Measurements from ENCODE around the gene PPM1K. TPM values are rescaled to one million over a fixed set of nuclear protein-coding genes. Genes with fewer than 3 reads are reported as not detected.

The PPM1K gene
- total RNA-seq, 1 donor from 2014 or later = 11.0 TPM

GRCh38 chr4:88247148-88247547, 37.2 kb downstream of the PPM1K start:
- Histone ChIP-seq H3K4me3 (ENCODE audit: low read depth, low read length) (no peak overlapping the region), H3K27me3 (ENCODE audit: control insufficient read depth, insufficient read depth, low read length) (no peaks in the 10 kb centered on the region), H3K36me3 (ENCODE audit: control insufficient read depth, insufficient read depth, low read length) (no peaks in the 10 kb centered on the region)
- DNase-seq (ENCODE audit: low read depth) = no peak
- TF ChIP-seq CTCF (IDR thresholded peaks at IDR 0.05; ENCODE audit: insufficient read depth, low read length, poor library complexity, severe bottlenecking) = no peak

- no peak overlapping the region for H3K4me3 ChIP-seq (ENCODE audit: low read depth, low read length)
- H3K27me3 ChIP-seq (ENCODE audit: control insufficient read depth, insufficient read depth, low read length) = no peaks in the 10 kb centered on the region
- H3K36me3 ChIP-seq (ENCODE audit: control insufficient read depth, insufficient read depth, low read length) = no peaks in the 10 kb centered on the region
- DNase-seq (ENCODE audit: low read depth) = no peak
- TF ChIP-seq CTCF (IDR thresholded peaks at IDR 0.05; ENCODE audit: insufficient read depth, low read length, poor library complexity, severe bottlenecking) = no peak
Measured at GRCh38 chr4:88246600-88246999, 37.8 kb downstream of the PPM1K start.

GRCh38 chr4:88244816-88245579, 39.4 kb downstream of the PPM1K start:
- Histone ChIP-seq H3K36me3 (ENCODE audit: control insufficient read depth, insufficient read depth, low read length) (no peaks in the 10 kb centered on the region), H3K27me3 (ENCODE audit: control insufficient read depth, insufficient read depth, low read length) (no peaks in the 10 kb centered on the region), H3K4me3 (ENCODE audit: low read depth, low read length) (no peak overlapping the region)
- DNase-seq (ENCODE audit: low read depth) = no peak
- TF ChIP-seq CTCF (IDR thresholded peaks at IDR 0.05; ENCODE audit: insufficient read depth, low read length, poor library complexity, severe bottlenecking) = no peak

GRCh38 chr4:88244056-88244455, 40.3 kb downstream of the PPM1K start:
- no peaks in the 10 kb centered on the region for H3K27me3 ChIP-seq (ENCODE audit: control insufficient read depth, insufficient read depth, low read length)
- no peaks in the 10 kb centered on the region for H3K36me3 ChIP-seq (ENCODE audit: control insufficient read depth, insufficient read depth, low read length)
- no peak overlapping the region for H3K4me3 ChIP-seq (ENCODE audit: low read depth, low read length)
- TF ChIP-seq CTCF (IDR thresholded peaks at IDR 0.05; ENCODE audit: insufficient read depth, low read length, poor library complexity, severe bottlenecking) = no peak
- DNase-seq (ENCODE audit: low read depth) = no peak

GRCh38 chr4:88242144-88242543, 42.2 kb downstream of the PPM1K start:
- Histone ChIP-seq H3K27me3 (ENCODE audit: control insufficient read depth, insufficient read depth, low read length) (no peaks in the 10 kb centered on the region), H3K36me3 (ENCODE audit: control insufficient read depth, insufficient read depth, low read length) (no peaks in the 10 kb centered on the region), H3K4me3 (ENCODE audit: low read depth, low read length) (no peak overlapping the region)
- no peak for DNase-seq (ENCODE audit: low read depth)
- no peak for TF ChIP-seq CTCF (IDR thresholded peaks at IDR 0.05; ENCODE audit: insufficient read depth, low read length, poor library complexity, severe bottlenecking)

GRCh38 chr4:88240297-88240714, 44.1 kb downstream of the PPM1K start:
- no peak for DNase-seq (ENCODE audit: low read depth)
- Histone ChIP-seq H3K27me3 (ENCODE audit: control insufficient read depth, insufficient read depth, low read length) (no peaks in the 10 kb centered on the region), H3K36me3 (ENCODE audit: control insufficient read depth, insufficient read depth, low read length) (no peaks in the 10 kb centered on the region), H3K4me3 (ENCODE audit: low read depth, low read length) (no peak overlapping the region)
- TF ChIP-seq CTCF (IDR thresholded peaks at IDR 0.05; ENCODE audit: insufficient read depth, low read length, poor library complexity, severe bottlenecking) = no peak

Data from kidney epithelial cell (primary cell).